GM23338 (cell line): ENCODE data around the gene TENM4.

ENCODE experiments used
- CREB1 ChIP-seq: fragments of 250-450 bp; sonication (Bioruptor Pico); IDR thresholded peaks from 2 replicates; pipeline ENCODE4 v1.5.0; 2020; ENCODE audit warnings: low read depth, mild to moderate bottlenecking, moderate library complexity
- CTCF ChIP-seq, 2 experiments: fragments of 200-600 bp in 1 of 2; sonication (generic) in 1 of 2; conservative IDR thresholded peaks; 2 replicates each; pipeline versions ENCODE4 v1.5.1 to v1.6.1; 2016 to 2017; ENCODE audit warnings: antibody characterized with exemption in 2 of 2, low read depth in 2 of 2, mild to moderate bottlenecking in 2 of 2, moderate library complexity in 1 of 2
- EZH2 ChIP-seq: fragments of 200-600 bp; sonication (generic); IDR thresholded peaks from one replicate; pipeline ENCODE4 v1.8.0; 2017; ENCODE audit warnings: antibody characterized with exemption, mild to moderate bottlenecking, low read depth; ENCODE audit not compliant: unreplicated experiment
- POLR2AphosphoS5 ChIP-seq: IDR thresholded peaks from 2 replicates; pipeline ENCODE4 v1.6.1; 2016; ENCODE audit warnings: antibody characterized with exemption, low read depth

- no peak for TF ChIP-seq EZH2
- TF ChIP-seq CTCF (conservative IDR thresholded peaks at IDR 0.05; ENCODE audit: low read depth in 2 of 2) = no peak
- no peak for TF ChIP-seq POLR2AphosphoS5
- TF ChIP-seq CREB1 (CRISPR knock-in tag) = no peak
Measured at GRCh38 chr11:78620159-78620558, 820.7 kb downstream of the TENM4 start.
